Glomerular endothelial cell (primary cell): ENCODE data around the gene INTS6L. TPM values are rescaled to one million over a fixed set of nuclear protein-coding genes. Genes with fewer than 3 reads are reported as not detected.
"Not testable (repeated sequence)": the region's sequence is repeated elsewhere in the genome, so short reads cannot be mapped to it uniquely, and the experiment has no call there.

Source experiments
- DNase-seq: peaks from one replicate; pipeline ENCODE4 v3.0.0-alpha.2; 2011; ENCODE audit warnings: low read depth, low spot score; ENCODE audit errors: extremely low read depth
- total RNA-seq: library from RNA; depleted of rRNA; stranded (reverse); fragments of >200 nt; gene quantifications from 2 replicates; pipeline ENCODE4 v1.2.3, GENCODE V29; 2015

Gene INTS6L
- total RNA-seq, 1 donor from 2014 or later: 5.7 TPM

GRCh38 chrX:135522132-135522530 is 1.7 kb downstream of the INTS6L start:
- peak; percentile 20 for DNase-seq

- no peak for DNase-seq
Observed at GRCh38 chrX:135522878-135523693, 2.6 kb downstream of the INTS6L start.

GRCh38 chrX:135528254-135528653 is 7.8 kb downstream of the INTS6L start:
- DNase-seq: no peak

GRCh38 chrX:135528756-135529155 is 8.3 kb downstream of the INTS6L start:
- DNase-seq: no peak

GRCh38 chrX:135530097-135530496 is 9.6 kb downstream of the INTS6L start:
- no peak for DNase-seq

- no peak for DNase-seq
Observed at GRCh38 chrX:135531813-135532212, 11.4 kb downstream of the INTS6L start.

GRCh38 chrX:135535077-135535940 is 14.8 kb downstream of the INTS6L start:
- DNase-seq: no peak

- no peak for DNase-seq
Observed at GRCh38 chrX:135536877-135537276, 16.4 kb downstream of the INTS6L start.

GRCh38 chrX:135541351-135541750 is 20.9 kb downstream of the INTS6L start:
- DNase-seq: no peak

GRCh38 chrX:135543172-135543571 is 22.7 kb downstream of the INTS6L start:
- DNase-seq: no peak

- no peak for DNase-seq
Observed at GRCh38 chrX:135543924-135544323, 23.5 kb downstream of the INTS6L start.

GRCh38 chrX:135544338-135544948 is 24.0 kb downstream of the INTS6L start:
- no peak for DNase-seq

- DNase-seq: no peak
Observed at GRCh38 chrX:135547767-135548166, 27.3 kb downstream of the INTS6L start.

- DNase-seq: no peak
Observed at GRCh38 chrX:135549519-135549918, 29.1 kb downstream of the INTS6L start.

GRCh38 chrX:135556055-135556454 is 35.6 kb downstream of the INTS6L start:
- no peak for DNase-seq

- no peak for DNase-seq
Observed at GRCh38 chrX:135557344-135557743, 36.9 kb downstream of the INTS6L start.

- DNase-seq: no peak
Observed at GRCh38 chrX:135572436-135572835, 52.0 kb downstream of the INTS6L start.

GRCh38 chrX:135581496-135581895 is 61.0 kb downstream of the INTS6L start:
- DNase-seq: no peak

- no peak for DNase-seq
Observed at GRCh38 chrX:135585153-135585552, 64.7 kb downstream of the INTS6L start.

GRCh38 chrX:135591871-135592270 is 71.4 kb downstream of the INTS6L start:
- DNase-seq: no peak

GRCh38 chrX:135594049-135594448 is 73.6 kb downstream of the INTS6L start:
- DNase-seq: not testable (repeated sequence)
